Measurements from ENCODE around the gene TOR2A.
"Not testable (repeated sequence)": the region's sequence is repeated elsewhere in the genome, so short reads cannot be mapped to it uniquely, and the experiment has no call there.

TOR2A gene

GRCh38 chr9:127768698-127769097 is 33.6 kb upstream of the TOR2A start:
- no peak for DNase-seq

- peak; percentile 55 for DNase-seq
These were observed 32.8 kb upstream of the TOR2A start for GRCh38 chr9:127767909-127768331.

GRCh38 chr9:127767410-127767809 is 32.3 kb upstream of the TOR2A start:
- no peak for DNase-seq

- DNase-seq: no peak
These were observed 30.3 kb upstream of the TOR2A start for GRCh38 chr9:127765418-127765817.

GRCh38 chr9:127763918-127764384 is 28.9 kb upstream of the TOR2A start:
- peak; percentile 62 for DNase-seq

- DNase-seq: no peak
These were observed 27.1 kb upstream of the TOR2A start for GRCh38 chr9:127762111-127762676.

GRCh38 chr9:127761491-127761956 is 26.4 kb upstream of the TOR2A start:
- DNase-seq: no peak

GRCh38 chr9:127761061-127761460 is 26.0 kb upstream of the TOR2A start:
- no peak for DNase-seq

- DNase-seq: no peak
These were observed 23.7 kb upstream of the TOR2A start for GRCh38 chr9:127758843-127759242.

- DNase-seq: not testable (repeated sequence)
These were observed 21.7 kb upstream of the TOR2A start for GRCh38 chr9:127756776-127757175.

- no peak for DNase-seq
These were observed 21.1 kb upstream of the TOR2A start for GRCh38 chr9:127756233-127756632.

GRCh38 chr9:127755061-127756060 is 20.3 kb upstream of the TOR2A start:
- no peak for DNase-seq

- DNase-seq: no peak
These were observed 19.3 kb upstream of the TOR2A start for GRCh38 chr9:127754099-127755060.

GRCh38 chr9:127753622-127754021 is 18.5 kb upstream of the TOR2A start:
- no peak for DNase-seq

GRCh38 chr9:127753148-127753547 is 18.1 kb upstream of the TOR2A start:
- no peak for DNase-seq

- DNase-seq: no peak
These were observed 16.4 kb upstream of the TOR2A start for GRCh38 chr9:127751269-127752054.

GRCh38 chr9:127749090-127749787 is 14.1 kb upstream of the TOR2A start:
- no peak for DNase-seq

GRCh38 chr9:127746959-127747569 is 12.0 kb upstream of the TOR2A start:
- no peak for DNase-seq

GRCh38 chr9:127744398-127745110 is 9.5 kb upstream of the TOR2A start:
- no peak for DNase-seq

Measured in femur (tissue), 1 donor.